Measurements from ENCODE around the gene TNNI2.

The TNNI2 gene

GRCh38 chr11:1857064-1857463 lies 18.3 kb downstream of the TNNI2 start:
- CTCF ChIA-PET, result interaction anchor here (0.6 kb wide), 1 partner anchor 46 kb away, joined by 3 read pairs; no protein-coding TSS in a partner anchor
- H3K4me1 ChIP-seq (ENCODE audit: control insufficient read depth, insufficient read depth, low read length), result no peaks in the 10 kb centered on the region

DNA sequence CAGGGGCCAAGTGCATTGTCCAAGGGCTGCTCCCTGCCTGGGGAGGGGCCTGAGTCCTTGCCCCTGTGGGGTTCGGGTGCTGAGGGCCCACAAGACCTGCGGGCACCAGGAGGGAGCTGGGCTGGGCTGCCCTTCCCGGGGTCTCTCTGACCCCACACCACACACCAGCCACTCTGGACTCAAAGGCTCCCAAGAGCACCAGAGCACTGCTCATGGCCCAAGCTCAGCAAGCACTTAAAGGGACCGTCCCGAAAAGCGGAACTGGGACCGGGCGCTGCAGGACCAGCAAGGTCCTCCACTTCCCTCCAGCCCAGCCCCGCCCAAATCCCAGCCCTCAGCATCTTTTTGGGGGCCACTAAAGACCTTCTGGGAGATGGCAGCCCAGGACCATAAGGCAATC lies 19.4 kb downstream of the TNNI2 start:
- H3K4me1 ChIP-seq (ENCODE audit: control insufficient read depth, insufficient read depth, low read length), result no peaks in the 10 kb centered on the region

More at GRCh38 chr11:1857064-1857463, 18.3 kb downstream of the TNNI2 start:
- no peaks in the 10 kb centered on the region for H3K36me3 ChIP-seq (ENCODE audit: control insufficient read depth in 2 of 2, insufficient read depth in 1 of 2, low read length in 2 of 2)
- H3K4me3 ChIP-seq (ENCODE audit: low read depth, low read length), result no peak overlapping the region
- no peak overlapping the region for H3K27ac ChIP-seq (ENCODE audit: extremely low read depth, low read depth, low read length)
- no peaks in the 10 kb centered on the region for H3K9me3 ChIP-seq (ENCODE audit: control insufficient read depth, insufficient read depth, low read depth, low read length)
- POLR2A ChIA-PET, result no interaction called here
- TF ChIP-seq ZNF776 (tag by site-specific recombination; IDR thresholded peaks at IDR 0.05; ENCODE audit: borderline replicate concordance), result no peak
- TF ChIP-seq, protein P1, sequence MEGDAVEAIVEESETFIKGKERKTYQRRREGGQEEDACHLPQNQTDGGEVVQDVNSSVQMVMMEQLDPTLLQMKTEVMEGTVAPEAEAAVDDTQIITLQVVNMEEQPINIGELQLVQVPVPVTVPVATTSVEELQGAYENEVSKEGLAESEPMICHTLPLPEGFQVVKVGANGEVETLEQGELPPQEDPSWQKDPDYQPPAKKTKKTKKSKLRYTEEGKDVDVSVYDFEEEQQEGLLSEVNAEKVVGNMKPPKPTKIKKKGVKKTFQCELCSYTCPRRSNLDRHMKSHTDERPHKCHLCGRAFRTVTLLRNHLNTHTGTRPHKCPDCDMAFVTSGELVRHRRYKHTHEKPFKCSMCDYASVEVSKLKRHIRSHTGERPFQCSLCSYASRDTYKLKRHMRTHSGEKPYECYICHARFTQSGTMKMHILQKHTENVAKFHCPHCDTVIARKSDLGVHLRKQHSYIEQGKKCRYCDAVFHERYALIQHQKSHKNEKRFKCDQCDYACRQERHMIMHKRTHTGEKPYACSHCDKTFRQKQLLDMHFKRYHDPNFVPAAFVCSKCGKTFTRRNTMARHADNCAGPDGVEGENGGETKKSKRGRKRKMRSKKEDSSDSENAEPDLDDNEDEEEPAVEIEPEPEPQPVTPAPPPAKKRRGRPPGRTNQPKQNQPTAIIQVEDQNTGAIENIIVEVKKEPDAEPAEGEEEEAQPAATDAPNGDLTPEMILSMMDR (tag by site-specific recombination; IDR thresholded peaks at IDR 0.05), result no peak

More for the DNA sequence above, 19.4 kb downstream of the TNNI2 start:
- Histone ChIP-seq H3K36me3 (ENCODE audit: control insufficient read depth in 2 of 2, insufficient read depth in 1 of 2, low read length in 2 of 2) (no peaks in the 10 kb centered on the region), H3K9me3 (ENCODE audit: control insufficient read depth, insufficient read depth, low read depth, low read length) (no peaks in the 10 kb centered on the region), H3K4me3 (ENCODE audit: low read depth, low read length) (no peak overlapping the region), H3K27ac (ENCODE audit: extremely low read depth, low read depth, low read length) (no peak overlapping the region)
- CTCF ChIA-PET, result interaction anchor here (0.7 kb wide), 1 partner anchor 165 kb away, joined by 5 read pairs; no protein-coding TSS in a partner anchor
- POLR2A ChIA-PET, result no interaction called here
- no peak for TF ChIP-seq SP2 (tag by site-specific recombination; IDR thresholded peaks at IDR 0.05)
- no peak for TF ChIP-seq ZNF747 (tag by site-specific recombination; IDR thresholded peaks at IDR 0.05)
- no peak for TF ChIP-seq ZNF362 (tag by site-specific recombination; IDR thresholded peaks at IDR 0.05)
- TF ChIP-seq BCL11A (tag by site-specific recombination; IDR thresholded peaks at IDR 0.05; ENCODE audit: low read depth), result no peak
- no peak for TF ChIP-seq ZNF629 (tag by site-specific recombination; IDR thresholded peaks at IDR 0.05)
- no peak for TF ChIP-seq ZNF202 (tag by site-specific recombination; IDR thresholded peaks at IDR 0.05; ENCODE audit: borderline replicate concordance)
- no peak for TF ChIP-seq ZBTB10 (tag by site-specific recombination; IDR thresholded peaks at IDR 0.05)
- no peak for TF ChIP-seq ZBTB6 (tag by site-specific recombination; IDR thresholded peaks at IDR 0.05)
- TF ChIP-seq, protein P2, sequence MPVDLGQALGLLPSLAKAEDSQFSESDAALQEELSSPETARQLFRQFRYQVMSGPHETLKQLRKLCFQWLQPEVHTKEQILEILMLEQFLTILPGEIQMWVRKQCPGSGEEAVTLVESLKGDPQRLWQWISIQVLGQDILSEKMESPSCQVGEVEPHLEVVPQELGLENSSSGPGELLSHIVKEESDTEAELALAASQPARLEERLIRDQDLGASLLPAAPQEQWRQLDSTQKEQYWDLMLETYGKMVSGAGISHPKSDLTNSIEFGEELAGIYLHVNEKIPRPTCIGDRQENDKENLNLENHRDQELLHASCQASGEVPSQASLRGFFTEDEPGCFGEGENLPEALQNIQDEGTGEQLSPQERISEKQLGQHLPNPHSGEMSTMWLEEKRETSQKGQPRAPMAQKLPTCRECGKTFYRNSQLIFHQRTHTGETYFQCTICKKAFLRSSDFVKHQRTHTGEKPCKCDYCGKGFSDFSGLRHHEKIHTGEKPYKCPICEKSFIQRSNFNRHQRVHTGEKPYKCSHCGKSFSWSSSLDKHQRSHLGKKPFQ (tag by site-specific recombination; IDR thresholded peaks at IDR 0.05), result no peak
- TF ChIP-seq ZBTB21 (tag by site-specific recombination; IDR thresholded peaks at IDR 0.05), result no peak
- TF ChIP-seq ZNF138 (tag by site-specific recombination; IDR thresholded peaks at IDR 0.05; ENCODE audit: borderline replicate concordance), result no peak
- TF ChIP-seq ZNF513 (tag by site-specific recombination; IDR thresholded peaks at IDR 0.05), result no peak
- no peak for TF ChIP-seq ZNF571 (tag by site-specific recombination; IDR thresholded peaks at IDR 0.05)
- TF ChIP-seq ZNF223 (tag by site-specific recombination; IDR thresholded peaks at IDR 0.05), result no peak

All from HEK293 (cell line).